Measurements from ENCODE around the gene PGAP2. TPM values are rescaled to one million over a fixed set of nuclear protein-coding genes. Genes with fewer than 3 reads are reported as not detected.
A peak's percentile ranks its signal among the peaks of the same experiment; 100 is the strongest.

The PGAP2 gene
- polyA plus RNA-seq, 2 of the 4 experiments (the other 2 are of a cell fraction), result 32.4 to 35.2 TPM

- ChIA-PET CTCF (interaction anchor here (0.9 to 6.7 kb wide), 3 partner anchors 15 to 31 kb away, joined by 3 to 66 read pairs (median 3); partner anchors contain the start of gene PGAP2), POLR2A (interaction anchor here (1.0 kb wide), 1 partner anchor 17 kb away, joined by 5 read pairs; the partner anchor contains the start of gene RHOG)
- TF ChIP-seq ZNF302 (CRISPR knock-in tag; IDR thresholded peaks at IDR 0.05) (no peak), HMGXB4 (CRISPR knock-in tag; IDR thresholded peaks at IDR 0.05; ENCODE audit: borderline replicate concordance) (no peak), RFX5 (IDR thresholded peaks at IDR 0.05) (no peak), EP300 (IDR thresholded peaks at IDR 0.05) (no peak), KDM1A (IDR thresholded peaks at IDR 0.05; ENCODE audit: low read depth) (no peak), FOSL2 (IDR thresholded peaks at IDR 0.05) (no peak), FOSL2 (CRISPR knock-in tag; IDR thresholded peaks at IDR 0.05) (no peak), PHF8 (IDR thresholded peaks at IDR 0.05; ENCODE audit: borderline replicate concordance, low read depth) (no peak), EHF (CRISPR knock-in tag; IDR thresholded peaks at IDR 0.05) (no peak), MAZ (IDR thresholded peaks at IDR 0.05; ENCODE audit: borderline replicate concordance, low read depth, low read length) (no peak), RARB (CRISPR knock-in tag; IDR thresholded peaks at IDR 0.05) (no peak), HDAC2 (IDR thresholded peaks at IDR 0.05) (no peak)
- 93% methylated on average over 30 of the region's 30 CpGs for WGBS (ENCODE audit: missing lambda C conversion rate)
- H3K4me3 ChIP-seq, result no peak overlapping the region
- ATAC-seq (no peak; a peak in 2 of 6 replicates), FAIRE-seq (no peak), DNase-seq (ENCODE audit: low read depth in 1 of 2, low spot score in 1 of 2) (no peak)
- H3K4me1 ChIP-seq, result peaks cover 6% of the 10 kb centered on the region; the same call in 1 of the 3 replicates
- no peak overlapping the region for H3K27ac ChIP-seq
- H3K9me3 ChIP-seq, result no peaks in the 10 kb centered on the region
- H3K4me2 ChIP-seq, result no peak overlapping the region
Observed at GRCh38 chr11:3823762-3824506, 15.6 kb downstream of the PGAP2 start.

DNA sequence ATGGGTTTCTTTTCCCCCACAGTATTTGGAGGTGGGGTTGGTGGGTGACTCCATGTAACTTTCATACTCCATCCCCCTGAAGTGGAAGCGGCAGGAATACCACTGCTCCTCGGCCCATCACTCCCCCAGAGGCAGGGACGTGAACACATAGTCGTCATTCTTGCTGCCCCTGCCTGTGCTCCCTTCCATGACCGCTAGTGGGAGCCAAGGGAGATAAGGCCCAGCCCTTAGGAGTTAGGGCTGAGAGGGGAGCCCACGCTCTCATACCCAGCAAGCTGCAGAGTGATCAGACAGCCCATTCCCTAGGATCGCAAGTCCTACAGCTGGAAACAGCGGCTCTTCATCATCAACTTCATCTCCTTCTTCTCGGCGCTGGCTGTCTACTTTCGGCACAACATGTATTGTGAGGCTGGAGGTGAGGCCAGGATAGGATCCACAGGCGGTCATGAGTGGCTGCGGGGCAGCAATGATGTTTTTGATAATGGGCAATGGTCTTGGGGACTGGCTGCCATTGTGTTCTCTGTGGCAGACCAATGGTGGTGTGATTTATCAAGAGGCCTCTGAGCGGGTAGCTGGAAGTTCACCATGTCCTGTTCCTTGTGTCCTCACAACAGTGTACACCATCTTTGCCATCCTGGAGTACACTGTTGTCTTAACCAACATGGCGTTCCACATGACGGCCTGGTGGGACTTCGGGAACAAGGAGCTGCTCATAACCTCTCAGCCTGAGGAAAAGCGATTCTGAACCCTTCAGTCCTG lies 16.5 kb downstream of the PGAP2 start:
- DNase-seq (ENCODE audit: low read depth in 1 of 2, low spot score in 1 of 2), result peak; percentile 80 to 81
- TF ChIP-seq SMC3 (IDR thresholded peaks at IDR 0.05) (peak; percentile 27; the same call in 2 of the 3 replicates), POLR2A (IDR thresholded peaks at IDR 0.05; ENCODE audit: low read length) (no peak), POLR2AphosphoS2 (conservative IDR thresholded peaks at IDR 0.05; ENCODE audit: low read length) (no peak), FOSB (CRISPR knock-in tag; IDR thresholded peaks at IDR 0.05) (no peak), GATA3 (IDR thresholded peaks at IDR 0.05; ENCODE audit: borderline replicate concordance) (no peak), EHF (CRISPR knock-in tag; IDR thresholded peaks at IDR 0.05) (no peak), TP53 (CRISPR knock-in tag; IDR thresholded peaks at IDR 0.05) (no peak), HOXB5 (CRISPR knock-in tag; IDR thresholded peaks at IDR 0.05) (no peak), NPAS2 (CRISPR knock-in tag; IDR thresholded peaks at IDR 0.05; ENCODE audit: borderline replicate concordance) (no peak), RFX5 (IDR thresholded peaks at IDR 0.05) (no peak), PHF8 (IDR thresholded peaks at IDR 0.05; ENCODE audit: borderline replicate concordance, low read depth) (no peak), KDM1A (IDR thresholded peaks at IDR 0.05; ENCODE audit: low read depth) (no peak), RAD21 (conservative IDR thresholded peaks at IDR 0.05 in 1 of 2, IDR thresholded peaks at IDR 0.05 in 1 of 2) (peak in 1 of 2 experiments; percentile 56; a peak in 2 of 5 replicates), HMGXB4 (CRISPR knock-in tag; IDR thresholded peaks at IDR 0.05; ENCODE audit: borderline replicate concordance) (no peak), RCOR1 (IDR thresholded peaks at IDR 0.05; ENCODE audit: low read depth, low read length) (no peak)
- TF ChIP-seq, protein P1, sequence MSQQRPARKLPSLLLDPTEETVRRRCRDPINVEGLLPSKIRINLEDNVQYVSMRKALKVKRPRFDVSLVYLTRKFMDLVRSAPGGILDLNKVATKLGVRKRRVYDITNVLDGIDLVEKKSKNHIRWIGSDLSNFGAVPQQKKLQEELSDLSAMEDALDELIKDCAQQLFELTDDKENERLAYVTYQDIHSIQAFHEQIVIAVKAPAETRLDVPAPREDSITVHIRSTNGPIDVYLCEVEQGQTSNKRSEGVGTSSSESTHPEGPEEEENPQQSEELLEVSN (IDR thresholded peaks at IDR 0.05; ENCODE audit: borderline replicate concordance, low read depth), result no peak
- TF ChIP-seq, protein P2, sequence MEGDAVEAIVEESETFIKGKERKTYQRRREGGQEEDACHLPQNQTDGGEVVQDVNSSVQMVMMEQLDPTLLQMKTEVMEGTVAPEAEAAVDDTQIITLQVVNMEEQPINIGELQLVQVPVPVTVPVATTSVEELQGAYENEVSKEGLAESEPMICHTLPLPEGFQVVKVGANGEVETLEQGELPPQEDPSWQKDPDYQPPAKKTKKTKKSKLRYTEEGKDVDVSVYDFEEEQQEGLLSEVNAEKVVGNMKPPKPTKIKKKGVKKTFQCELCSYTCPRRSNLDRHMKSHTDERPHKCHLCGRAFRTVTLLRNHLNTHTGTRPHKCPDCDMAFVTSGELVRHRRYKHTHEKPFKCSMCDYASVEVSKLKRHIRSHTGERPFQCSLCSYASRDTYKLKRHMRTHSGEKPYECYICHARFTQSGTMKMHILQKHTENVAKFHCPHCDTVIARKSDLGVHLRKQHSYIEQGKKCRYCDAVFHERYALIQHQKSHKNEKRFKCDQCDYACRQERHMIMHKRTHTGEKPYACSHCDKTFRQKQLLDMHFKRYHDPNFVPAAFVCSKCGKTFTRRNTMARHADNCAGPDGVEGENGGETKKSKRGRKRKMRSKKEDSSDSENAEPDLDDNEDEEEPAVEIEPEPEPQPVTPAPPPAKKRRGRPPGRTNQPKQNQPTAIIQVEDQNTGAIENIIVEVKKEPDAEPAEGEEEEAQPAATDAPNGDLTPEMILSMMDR (IDR thresholded peaks at IDR 0.05), result peak; percentile 50
- TF ChIP-seq, protein P3, sequence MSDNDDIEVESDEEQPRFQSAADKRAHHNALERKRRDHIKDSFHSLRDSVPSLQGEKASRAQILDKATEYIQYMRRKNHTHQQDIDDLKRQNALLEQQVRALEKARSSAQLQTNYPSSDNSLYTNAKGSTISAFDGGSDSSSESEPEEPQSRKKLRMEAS (IDR thresholded peaks at IDR 0.05), result no peak
- peak; percentile 70 to 91 for ATAC-seq
- 79% methylated on average over 18 of the region's 18 CpGs for WGBS (ENCODE audit: missing lambda C conversion rate)
- no peak for FAIRE-seq
- Histone ChIP-seq H3K27ac (no peak overlapping the region), H3K4me2 (no peak overlapping the region), H3K4me1 (peaks cover 6% of the 10 kb centered on the region; the same call in 1 of the 3 replicates), H3K4me3 (no peak overlapping the region), H3K9me3 (no peaks in the 10 kb centered on the region)
- ChIA-PET CTCF (interaction anchor here (0.8 to 1.4 kb wide), 10 partner anchors 9 to 181 kb away, joined by 3 to 9 read pairs (median 5); partner anchors contain the start of genes RHOG and STIM1), POLR2A (interaction anchor here (0.6 to 0.9 kb wide), 2 partner anchors 27 to 44 kb away, joined by 3 to 9 read pairs; no protein-coding TSS in a partner anchor)

All from A549 (cell line).